Prostate gland (tissue), 2 donors: ENCODE results near the gene XPNPEP2. TPM values are rescaled to one million over a fixed set of nuclear protein-coding genes. Genes with fewer than 3 reads are reported as not detected.

Experiments used
- DNase-seq: peaks from one replicate; pipeline ENCODE4 v3.0.0-alpha.2; 2019; ENCODE audit warnings: low spot score
- H3K27ac ChIP-seq, 2 donors: fragments of 200-600 bp; sonication (generic); 2 replicates each; pipeline ENCODE4 v1.5.1; 2017 to 2019
- H3K27me3 ChIP-seq: fragments of 200-600 bp; sonication (generic); replicated peaks from 2 replicates; pipeline ENCODE4 v1.5.1; 2019; ENCODE audit not compliant: insufficient read depth
- H3K36me3 ChIP-seq, 2 donors: fragments of 200-600 bp; sonication (generic); 1 replicate in 1 of 2; 2 replicates in 1 of 2; pipeline versions ENCODE4 v1.5.1 to v1.8.1; 2017 to 2019
- H3K4me1 ChIP-seq: fragments of 200-600 bp; sonication (generic); replicated peaks from 2 replicates; pipeline ENCODE4 v1.5.1; 2019
- H3K4me3 ChIP-seq, 2 donors: fragments of 200-600 bp; sonication (generic); 2 replicates each; pipeline ENCODE4 v1.5.1; 2017 to 2019
- H3K9me3 ChIP-seq: fragments of 200-600 bp; sonication (generic); 2 replicates; pipeline ENCODE4 v1.5.1; 2017
- POLR2A ChIP-seq: fragments of 450-650 bp; IDR thresholded peaks from one replicate; pipeline ENCODE4 v1.6.1; 2016; ENCODE audit warnings: antibody characterized with exemption, mild to moderate bottlenecking
- POLR2AphosphoS5 ChIP-seq: sonication (generic); formaldehyde crosslinking; IDR thresholded peaks from one replicate; pipeline ENCODE4 v1.6.1; 2017; ENCODE audit warnings: antibody characterized with exemption
- WGBS: methylation state at CpG from one replicate; pipeline ENCODE4 v1.1.5; 2018; 5-methylcytosine and 5-hydroxymethylcytosine counted together
- intact Hi-C: fragments of 100-400 bp; cut with DNase I; formaldehyde crosslinking; loops from one replicate; pipeline ENCODE4 v1.14.2; 2022
- total RNA-seq, 2 donors: library from RNA; depleted of rRNA; stranded (reverse); fragments of >200 nt; gene quantifications; one replicate each; pipeline ENCODE4 v1.1.0, GENCODE V29; 2016
- TF ChIP-seq, protein P1 (sequence below), 4 experiments: fragments of 200-600 bp in 2 of 4; fragments of 450-650 bp in 2 of 4; sonication (generic) in 2 of 4; IDR thresholded peaks; 1 replicate in 3 of 4; 2 replicates in 1 of 4; pipeline ENCODE4 v1.5.1; 2016 to 2019; ENCODE audit warnings: antibody characterized with exemption in 4 of 4, mild to moderate bottlenecking in 2 of 4, moderate library complexity in 2 of 4

The XPNPEP2 gene
- total RNA-seq, 2 donors from 2014 or later: 0.14 TPM; not detected in 1

DNA sequence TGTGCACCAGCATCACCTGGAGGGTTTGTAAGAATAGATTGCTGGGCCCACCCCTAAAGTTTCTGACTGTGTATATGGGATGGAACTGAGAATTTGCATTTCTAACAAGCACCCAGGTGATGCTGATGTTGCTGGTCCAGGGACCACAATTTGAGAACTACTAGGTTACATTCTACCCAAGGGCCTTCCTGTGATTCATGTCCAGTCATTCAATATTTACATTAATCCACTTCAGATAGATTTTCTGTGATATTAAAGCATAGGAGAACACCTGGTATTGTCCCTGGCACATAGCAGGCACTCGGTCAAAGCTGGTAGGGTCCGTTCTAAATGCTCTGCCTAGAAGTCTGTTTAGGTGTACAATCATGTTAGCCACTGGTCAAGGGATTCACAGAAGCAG lies 19.5 kb upstream of the XPNPEP2 start:
- Histone ChIP-seq H3K27ac (no peak overlapping the region), H3K9me3 (no peaks in the 10 kb centered on the region), H3K36me3 (no peaks in the 10 kb centered on the region), H3K4me1 (no peaks in the 10 kb centered on the region), H3K4me3 (no peak overlapping the region), H3K27me3 (no peaks in the 10 kb centered on the region)
- TF ChIP-seq, protein P1, sequence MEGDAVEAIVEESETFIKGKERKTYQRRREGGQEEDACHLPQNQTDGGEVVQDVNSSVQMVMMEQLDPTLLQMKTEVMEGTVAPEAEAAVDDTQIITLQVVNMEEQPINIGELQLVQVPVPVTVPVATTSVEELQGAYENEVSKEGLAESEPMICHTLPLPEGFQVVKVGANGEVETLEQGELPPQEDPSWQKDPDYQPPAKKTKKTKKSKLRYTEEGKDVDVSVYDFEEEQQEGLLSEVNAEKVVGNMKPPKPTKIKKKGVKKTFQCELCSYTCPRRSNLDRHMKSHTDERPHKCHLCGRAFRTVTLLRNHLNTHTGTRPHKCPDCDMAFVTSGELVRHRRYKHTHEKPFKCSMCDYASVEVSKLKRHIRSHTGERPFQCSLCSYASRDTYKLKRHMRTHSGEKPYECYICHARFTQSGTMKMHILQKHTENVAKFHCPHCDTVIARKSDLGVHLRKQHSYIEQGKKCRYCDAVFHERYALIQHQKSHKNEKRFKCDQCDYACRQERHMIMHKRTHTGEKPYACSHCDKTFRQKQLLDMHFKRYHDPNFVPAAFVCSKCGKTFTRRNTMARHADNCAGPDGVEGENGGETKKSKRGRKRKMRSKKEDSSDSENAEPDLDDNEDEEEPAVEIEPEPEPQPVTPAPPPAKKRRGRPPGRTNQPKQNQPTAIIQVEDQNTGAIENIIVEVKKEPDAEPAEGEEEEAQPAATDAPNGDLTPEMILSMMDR (IDR thresholded peaks at IDR 0.05): no peak
- DNase-seq: no peak
- intact Hi-C loops: no loop called here
- 100% methylated on average over 2 of the region's 2 CpGs for WGBS

DNA sequence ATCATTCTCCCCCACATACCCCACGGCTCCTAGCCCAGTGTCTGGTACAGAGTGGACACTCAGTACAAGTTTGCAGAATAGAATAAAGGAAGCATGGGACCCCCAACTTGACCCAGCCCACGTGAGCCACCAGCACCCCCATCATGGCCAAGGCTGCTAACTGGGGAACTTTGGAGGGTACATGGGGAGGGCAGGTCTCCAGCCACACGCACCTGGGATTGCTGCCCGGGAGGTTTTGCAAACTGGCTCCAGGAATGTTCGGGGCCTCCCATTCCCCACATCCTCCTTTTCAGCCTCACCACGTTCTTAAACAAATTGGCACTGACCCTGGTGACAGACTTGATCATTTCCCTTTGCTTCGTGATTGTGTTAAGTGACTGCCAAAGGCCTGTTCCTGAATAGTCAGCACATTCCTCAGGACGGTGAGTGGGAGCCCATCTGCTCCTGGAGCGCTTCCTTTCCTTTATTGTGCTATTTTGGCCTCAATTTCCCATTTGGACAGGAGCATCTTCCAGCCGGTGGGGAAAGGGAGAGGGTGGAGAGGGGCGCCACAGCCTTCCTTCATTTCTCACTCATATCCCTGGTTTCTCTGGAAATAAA lies 18.7 kb upstream of the XPNPEP2 start:
- WGBS: 50% methylated on average over 7 of the region's 11 CpGs
- Histone ChIP-seq H3K4me1 (no peaks in the 10 kb centered on the region), H3K4me3 (no peak overlapping the region), H3K27me3 (no peaks in the 10 kb centered on the region), H3K27ac (no peak overlapping the region), H3K9me3 (no peaks in the 10 kb centered on the region), H3K36me3 (no peaks in the 10 kb centered on the region)
- DNase-seq: no peak
- intact Hi-C loops: loop anchor here (5.0 kb wide), 1 partner anchor 113 kb away; no protein-coding TSS in a partner anchor
- TF ChIP-seq POLR2A: no peak
- no peak for TF ChIP-seq POLR2AphosphoS5
- TF ChIP-seq, protein P1 (IDR thresholded peaks at IDR 0.05): no peak

DNA sequence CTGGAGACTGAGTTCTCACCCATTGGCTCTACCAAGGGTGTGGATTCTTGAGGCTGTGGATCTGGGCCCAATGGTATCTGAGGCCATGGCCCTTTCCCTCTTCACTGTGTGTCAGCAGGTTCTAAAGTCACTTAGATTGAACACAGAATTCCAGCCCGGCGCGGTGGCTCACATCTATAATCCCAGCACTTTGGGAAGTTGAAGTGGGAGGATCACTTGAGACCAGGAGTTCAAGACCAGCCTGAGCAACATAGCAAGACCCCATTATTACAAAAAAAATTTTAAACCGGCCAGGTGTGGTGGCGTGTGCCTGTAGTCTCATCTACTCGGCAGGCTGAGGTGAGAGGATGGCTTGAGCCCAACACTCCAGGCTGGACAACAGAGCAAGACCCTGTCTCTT lies 18.0 kb upstream of the XPNPEP2 start:
- Histone ChIP-seq H3K36me3 (no peaks in the 10 kb centered on the region), H3K4me1 (no peaks in the 10 kb centered on the region), H3K9me3 (no peaks in the 10 kb centered on the region), H3K27ac (no peak overlapping the region), H3K27me3 (no peaks in the 10 kb centered on the region), H3K4me3 (no peak overlapping the region)
- intact Hi-C loops: loop anchor here (5.0 kb wide), 1 partner anchor 113 kb away; no protein-coding TSS in a partner anchor
- 95% methylated on average over 6 of the region's 6 CpGs for WGBS
- TF ChIP-seq POLR2A (no peak), POLR2AphosphoS5 (no peak)
- TF ChIP-seq, protein P1 (IDR thresholded peaks at IDR 0.05): no peak
- no peak for DNase-seq

- Histone ChIP-seq H3K27me3 (no peaks in the 10 kb centered on the region), H3K27ac (no peak overlapping the region), H3K4me3 (no peak overlapping the region), H3K36me3 (no peaks in the 10 kb centered on the region), H3K4me1 (no peaks in the 10 kb centered on the region), H3K9me3 (no peaks in the 10 kb centered on the region)
- no peak for DNase-seq
- WGBS: 88% methylated on average over 2 of the region's 2 CpGs
- intact Hi-C loops: loop anchor here (5.0 kb wide), 1 partner anchor 114 kb away; no protein-coding TSS in a partner anchor
- TF ChIP-seq, protein P1 (IDR thresholded peaks at IDR 0.05): no peak
- no peak for TF ChIP-seq POLR2AphosphoS5
- no peak for TF ChIP-seq POLR2A
These were observed 17.4 kb upstream of the XPNPEP2 start for GRCh38 chrX:129721414-129721813.

DNA sequence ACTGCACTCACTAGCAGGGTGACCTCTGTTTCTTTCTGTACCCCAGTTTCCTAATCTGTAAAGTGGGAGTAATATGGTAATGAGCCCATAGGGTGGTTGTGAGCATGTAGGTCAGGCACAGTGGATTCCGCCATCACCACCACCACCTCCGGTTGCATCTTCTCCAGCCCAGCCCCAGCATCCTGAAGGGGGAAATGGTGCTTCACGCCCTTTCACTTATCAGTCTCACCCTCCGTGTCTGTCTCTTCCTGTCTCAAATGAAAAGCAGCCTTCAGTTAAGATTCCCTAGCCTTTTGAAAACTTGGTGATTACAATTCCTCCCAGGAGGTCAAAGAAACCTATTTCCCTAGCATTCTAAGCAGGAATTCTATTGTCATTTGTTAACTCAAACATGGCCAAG lies 16.9 kb upstream of the XPNPEP2 start:
- Histone ChIP-seq H3K36me3 (no peaks in the 10 kb centered on the region), H3K27me3 (no peaks in the 10 kb centered on the region), H3K4me3 (no peak overlapping the region), H3K4me1 (no peaks in the 10 kb centered on the region), H3K27ac (no peak overlapping the region), H3K9me3 (no peaks in the 10 kb centered on the region)
- no peak for TF ChIP-seq POLR2AphosphoS5
- TF ChIP-seq, protein P1 (IDR thresholded peaks at IDR 0.05): no peak
- no peak for TF ChIP-seq POLR2A
- intact Hi-C loops: loop anchor here (5.0 kb wide), 1 partner anchor 115 kb away; no protein-coding TSS in a partner anchor
- WGBS: 77% methylated on average over 4 of the region's 4 CpGs
- no peak for DNase-seq
